ENCODE data around the gene TEX28.
"Not testable (repeated sequence)": the region's sequence is repeated elsewhere in the genome, so short reads cannot be mapped to it uniquely, and the experiment has no call there.

The TEX28 gene

GRCh38 chrX:154294791-154295574 is at the start of gene TEX28:
TSS of gene TEX28 (minus strand) at chrX:154295124. CDS start at chrX:154292117, 3,007 bp downstream.
- no peak for DNase-seq

- DNase-seq = not testable (repeated sequence)
Measured at GRCh38 chrX:154343620-154344019, 48.7 kb upstream of the TEX28 start.

GRCh38 chrX:154343063-154343462 is 48.1 kb upstream of the TEX28 start:
- not testable (repeated sequence) for DNase-seq

GRCh38 chrX:154341399-154342298 is 46.7 kb upstream of the TEX28 start:
- DNase-seq = not testable (repeated sequence)

- DNase-seq = no peak
Measured at GRCh38 chrX:154334496-154334895, 39.6 kb upstream of the TEX28 start.

GRCh38 chrX:154333837-154334271 is 38.9 kb upstream of the TEX28 start:
- no peak for DNase-seq

- no peak for DNase-seq
Measured at GRCh38 chrX:154333116-154333515, 38.2 kb upstream of the TEX28 start.

- no peak for DNase-seq
Measured at GRCh38 chrX:154332561-154332960, 37.6 kb upstream of the TEX28 start.

GRCh38 chrX:154329294-154329693 is 34.4 kb upstream of the TEX28 start:
- no peak for DNase-seq

- no peak for DNase-seq
Measured at GRCh38 chrX:154328646-154329045, 33.7 kb upstream of the TEX28 start.

- no peak for DNase-seq
Measured at GRCh38 chrX:154327038-154327820, 32.3 kb upstream of the TEX28 start.

GRCh38 chrX:154325541-154325940 is 30.6 kb upstream of the TEX28 start:
- DNase-seq = peak in 1 of 2 experiments; percentile 5

- no peak for DNase-seq
Measured at GRCh38 chrX:154323537-154323936, 28.6 kb upstream of the TEX28 start.

- no peak for DNase-seq
Measured at GRCh38 chrX:154322890-154323289, 28.0 kb upstream of the TEX28 start.

GRCh38 chrX:154321594-154321993 is 26.7 kb upstream of the TEX28 start:
- no peak for DNase-seq

- DNase-seq = no peak
Measured at GRCh38 chrX:154321152-154321551, 26.2 kb upstream of the TEX28 start.

- DNase-seq = no peak
Measured at GRCh38 chrX:154320406-154320805, 25.5 kb upstream of the TEX28 start.

GRCh38 chrX:154317391-154317995 is 22.6 kb upstream of the TEX28 start:
- DNase-seq = no peak

- no peak for DNase-seq
Measured at GRCh38 chrX:154315416-154315815, 20.5 kb upstream of the TEX28 start.

GRCh38 chrX:154313147-154313546 is 18.2 kb upstream of the TEX28 start:
- DNase-seq = no peak

GRCh38 chrX:154312116-154312515 is 17.2 kb upstream of the TEX28 start:
- no peak for DNase-seq

Data from NCI-H187 (cell line).